ENCODE measurements around the gene PLCL2. TPM values are rescaled to one million over a fixed set of nuclear protein-coding genes. Genes with fewer than 3 reads are reported as not detected.

Gene PLCL2
- total RNA-seq, 3 donors from 2014 or later = 15.0 to 35.0 (median 18.8) TPM

DNA sequence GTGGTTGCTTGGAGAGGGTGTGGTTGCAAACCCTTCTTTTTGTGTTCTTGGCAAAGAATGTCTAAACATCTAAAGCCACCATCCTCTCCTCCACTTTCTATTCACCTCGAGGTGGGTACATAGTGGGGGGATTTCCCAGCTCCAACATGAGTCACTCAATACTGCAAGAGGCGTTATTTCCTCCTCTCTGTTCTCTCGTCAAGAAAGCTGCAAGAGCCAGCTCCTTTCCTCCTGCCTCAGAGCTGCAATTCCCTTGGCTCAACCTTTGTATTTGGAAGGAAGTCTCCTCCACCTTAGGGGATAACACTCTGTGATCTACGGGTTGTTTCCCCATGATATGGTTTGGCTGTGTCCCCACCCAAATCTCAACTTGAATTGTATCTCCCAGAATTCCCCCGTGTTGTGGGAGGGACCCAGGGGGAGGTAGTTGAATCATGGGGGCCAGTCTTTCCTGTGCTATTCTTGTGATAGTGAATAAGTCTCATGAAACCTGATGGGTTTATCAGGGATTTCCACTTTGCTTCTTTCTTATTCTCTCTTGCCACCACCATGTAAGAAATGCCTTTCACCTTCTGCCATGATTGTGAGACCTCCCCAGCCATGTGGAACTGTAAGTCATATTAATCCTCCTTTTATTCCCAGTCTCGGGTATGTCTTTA, 138.4 kb downstream of the PLCL2 start:
- TF ChIP-seq CTCF (IDR thresholded peaks at IDR 0.05) = no peak
- DNase-seq (no peak), ATAC-seq (peak; percentile 44)
- H3K36me3 ChIP-seq (ENCODE audit: low read depth) = no peaks in the 10 kb centered on the region
- intact Hi-C loops (cut with DNase I, micrococcal nuclease) = loop anchor here in 1 of 2 donors (2.0 kb wide), 1 partner anchor 42 kb away; no protein-coding TSS in a partner anchor
- H3K4me3 ChIP-seq = no peak overlapping the region
- H3K9me3 ChIP-seq = no peaks in the 10 kb centered on the region
- no peaks in the 10 kb centered on the region for H3K4me1 ChIP-seq (ENCODE audit: low read depth)

GRCh38 chr3:17025594-17026139, 140.9 kb downstream of the PLCL2 start:
- TF ChIP-seq CTCF (IDR thresholded peaks at IDR 0.05) = no peak
- Histone ChIP-seq H3K4me3 (no peak overlapping the region), H3K9me3 (no peaks in the 10 kb centered on the region), H3K4me1 (ENCODE audit: low read depth) (no peaks in the 10 kb centered on the region), H3K36me3 (ENCODE audit: low read depth) (no peaks in the 10 kb centered on the region)
- intact Hi-C loops (cut with DNase I, micrococcal nuclease) = no loop called here
- ATAC-seq = no peak
- DNase-seq = no peak

DNA sequence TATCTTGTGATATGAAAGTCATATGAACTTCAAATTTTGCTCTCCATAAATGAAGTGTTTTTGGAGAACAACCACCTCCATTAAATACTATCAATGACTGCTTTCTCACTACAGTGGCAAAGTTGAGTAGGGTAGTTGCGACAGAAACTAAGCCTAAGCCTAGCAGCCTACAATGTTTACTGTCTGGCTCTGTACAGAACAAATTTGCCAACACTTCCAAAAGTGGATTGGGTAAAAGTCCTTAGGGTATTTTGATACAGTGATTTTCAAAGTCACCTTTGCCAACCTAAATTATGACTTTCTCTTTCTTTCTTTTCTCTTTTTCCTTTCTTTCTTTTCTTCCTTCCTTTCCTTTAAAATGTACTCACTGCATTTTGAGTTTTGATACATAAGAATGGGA, 142.6 kb downstream of the PLCL2 start:
- Histone ChIP-seq H3K4me1 (ENCODE audit: low read depth) (no peaks in the 10 kb centered on the region), H3K9me3 (no peaks in the 10 kb centered on the region), H3K4me3 (no peak overlapping the region), H3K36me3 (ENCODE audit: low read depth) (no peaks in the 10 kb centered on the region)
- no peak for TF ChIP-seq CTCF (IDR thresholded peaks at IDR 0.05)
- no peak for DNase-seq
- ATAC-seq = no peak
- intact Hi-C loops (cut with DNase I, micrococcal nuclease) = no loop called here

DNA sequence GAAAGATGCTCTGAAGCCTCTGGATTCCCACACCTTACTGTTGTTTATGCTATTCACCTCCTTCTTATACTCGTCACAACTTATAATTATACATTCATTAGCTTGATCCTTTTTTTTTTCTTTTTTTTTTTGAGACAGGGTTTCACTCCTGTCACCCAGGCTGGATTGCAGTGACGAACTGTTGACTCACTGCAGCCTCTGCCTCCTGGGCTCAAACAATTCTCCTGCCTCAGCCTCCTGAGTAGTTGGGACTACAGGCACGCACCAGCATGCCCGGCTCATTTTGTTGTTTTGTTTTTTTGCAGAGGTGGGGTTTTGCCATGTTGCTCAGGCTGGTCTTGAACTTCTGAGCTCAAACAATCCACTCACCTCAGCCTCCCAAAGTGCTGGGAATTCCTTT, 143.6 kb downstream of the PLCL2 start:
- H3K36me3 ChIP-seq (ENCODE audit: low read depth) = no peaks in the 10 kb centered on the region
- TF ChIP-seq CTCF (IDR thresholded peaks at IDR 0.05) = no peak
- intact Hi-C loops (cut with DNase I, micrococcal nuclease) = no loop called here
- DNase-seq (no peak), ATAC-seq (no peak)
- H3K9me3 ChIP-seq = no peaks in the 10 kb centered on the region
- H3K4me3 ChIP-seq = no peak overlapping the region
- no peaks in the 10 kb centered on the region for H3K4me1 ChIP-seq (ENCODE audit: low read depth)

DNA sequence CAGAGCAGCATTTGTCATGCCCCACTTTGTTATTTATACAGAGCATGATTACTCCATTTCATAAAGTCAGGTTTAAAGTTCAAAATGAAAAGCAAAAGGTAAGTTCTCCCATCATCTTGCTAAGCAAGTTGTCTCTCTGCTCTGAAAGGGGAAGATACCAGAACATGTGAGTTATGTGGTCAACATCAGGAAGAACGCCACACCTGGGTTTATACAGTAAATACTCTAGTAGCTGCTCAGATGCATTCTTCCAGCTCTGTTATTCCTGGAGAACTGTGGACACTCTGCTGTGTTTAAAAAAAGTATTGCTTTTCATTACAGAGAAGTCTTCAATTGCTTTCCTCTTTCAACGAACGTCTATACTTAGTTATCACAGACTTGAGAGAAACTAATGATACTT, 145.7 kb downstream of the PLCL2 start:
- Histone ChIP-seq H3K4me1 (ENCODE audit: low read depth) (no peaks in the 10 kb centered on the region), H3K36me3 (ENCODE audit: low read depth) (no peaks in the 10 kb centered on the region), H3K9me3 (no peaks in the 10 kb centered on the region), H3K4me3 (no peak overlapping the region)
- DNase-seq = no peak
- ATAC-seq = peak; percentile 58
- no peak for TF ChIP-seq CTCF (IDR thresholded peaks at IDR 0.05)
- intact Hi-C loops (cut with DNase I, micrococcal nuclease) = no loop called here

All from mucosa of descending colon (tissue), 3 donors.